Measurements from ENCODE around the gene DPYD.

The DPYD gene

GRCh38 chr1:97796711-97797110, 124.1 kb downstream of the DPYD start:
- H3K4me1 Mint-ChIP-seq = no peaks in the 10 kb centered on the region
- no peak overlapping the region for H3K27ac Mint-ChIP-seq
- H3K4me3 Mint-ChIP-seq = no peak overlapping the region
- no peaks in the 10 kb centered on the region for H3K9me3 Mint-ChIP-seq
- no peaks in the 10 kb centered on the region for H3K27me3 Mint-ChIP-seq
- no peaks in the 10 kb centered on the region for H3K36me3 Mint-ChIP-seq
- ATAC-seq = no peak

- ATAC-seq = no peak
- Mint-ChIP-seq H3K27me3 (no peaks in the 10 kb centered on the region), H3K9me3 (no peaks in the 10 kb centered on the region), H3K4me1 (no peaks in the 10 kb centered on the region), H3K27ac (no peak overlapping the region), H3K4me3 (no peak overlapping the region), H3K36me3 (no peaks in the 10 kb centered on the region)
Measured at GRCh38 chr1:97792655-97793054, 128.2 kb downstream of the DPYD start.

GRCh38 chr1:97791251-97791650, 129.6 kb downstream of the DPYD start:
- no peak overlapping the region for H3K27ac Mint-ChIP-seq
- no peaks in the 10 kb centered on the region for H3K9me3 Mint-ChIP-seq
- no peaks in the 10 kb centered on the region for H3K4me1 Mint-ChIP-seq
- no peak for ATAC-seq
- H3K4me3 Mint-ChIP-seq = no peak overlapping the region
- no peaks in the 10 kb centered on the region for H3K36me3 Mint-ChIP-seq
- H3K27me3 Mint-ChIP-seq = no peaks in the 10 kb centered on the region

- ATAC-seq = no peak
- Mint-ChIP-seq H3K36me3 (no peaks in the 10 kb centered on the region), H3K4me1 (peaks cover 7% of the 10 kb centered on the region), H3K9me3 (no peaks in the 10 kb centered on the region), H3K27me3 (no peaks in the 10 kb centered on the region), H3K27ac (no peak overlapping the region), H3K4me3 (no peak overlapping the region)
Measured at GRCh38 chr1:97787231-97787630, 133.6 kb downstream of the DPYD start.

GRCh38 chr1:97784661-97785060, 136.2 kb downstream of the DPYD start:
- Mint-ChIP-seq H3K4me3 (no peak overlapping the region), H3K36me3 (no peaks in the 10 kb centered on the region), H3K27me3 (no peaks in the 10 kb centered on the region), H3K27ac (no peak overlapping the region), H3K9me3 (no peaks in the 10 kb centered on the region), H3K4me1 (peaks cover 11% of the 10 kb centered on the region)
- ATAC-seq = no peak

- H3K4me1 Mint-ChIP-seq = peaks cover 11% of the 10 kb centered on the region
- no peaks in the 10 kb centered on the region for H3K9me3 Mint-ChIP-seq
- no peaks in the 10 kb centered on the region for H3K36me3 Mint-ChIP-seq
- no peak for ATAC-seq
- H3K27ac Mint-ChIP-seq = no peak overlapping the region
- H3K27me3 Mint-ChIP-seq = no peaks in the 10 kb centered on the region
- no peak overlapping the region for H3K4me3 Mint-ChIP-seq
Measured at GRCh38 chr1:97783751-97784150, 137.1 kb downstream of the DPYD start.

GRCh38 chr1:97781762-97782337, 139.0 kb downstream of the DPYD start:
- peaks cover 11% of the 10 kb centered on the region for H3K4me1 Mint-ChIP-seq
- H3K4me3 Mint-ChIP-seq = no peak overlapping the region
- no peaks in the 10 kb centered on the region for H3K9me3 Mint-ChIP-seq
- no peaks in the 10 kb centered on the region for H3K36me3 Mint-ChIP-seq
- no peaks in the 10 kb centered on the region for H3K27me3 Mint-ChIP-seq
- H3K27ac Mint-ChIP-seq = no peak overlapping the region
- no peak for ATAC-seq

- no peak for ATAC-seq
- Mint-ChIP-seq H3K4me1 (peaks cover 11% of the 10 kb centered on the region), H3K9me3 (no peaks in the 10 kb centered on the region), H3K4me3 (no peak overlapping the region), H3K27me3 (no peaks in the 10 kb centered on the region), H3K36me3 (no peaks in the 10 kb centered on the region), H3K27ac (no peak overlapping the region)
Measured at GRCh38 chr1:97780884-97781283, 139.9 kb downstream of the DPYD start.

- Mint-ChIP-seq H3K27ac (no peak overlapping the region), H3K4me3 (no peak overlapping the region), H3K9me3 (peaks cover 5% of the 10 kb centered on the region), H3K36me3 (peaks cover 7% of the 10 kb centered on the region), H3K4me1 (peaks cover 11% of the 10 kb centered on the region), H3K27me3 (no peaks in the 10 kb centered on the region)
- no peak for ATAC-seq
Measured at GRCh38 chr1:97778718-97779117, 142.1 kb downstream of the DPYD start.

- ATAC-seq = no peak
- peaks cover 5% of the 10 kb centered on the region for H3K9me3 Mint-ChIP-seq
- H3K4me3 Mint-ChIP-seq = no peak overlapping the region
- no peaks in the 10 kb centered on the region for H3K4me1 Mint-ChIP-seq
- no peaks in the 10 kb centered on the region for H3K27me3 Mint-ChIP-seq
- peaks cover 7% of the 10 kb centered on the region for H3K36me3 Mint-ChIP-seq
- no peak overlapping the region for H3K27ac Mint-ChIP-seq
Measured at GRCh38 chr1:97770376-97770775, 150.5 kb downstream of the DPYD start.

GRCh38 chr1:97767381-97767780, 153.5 kb downstream of the DPYD start:
- peaks cover 3% of the 10 kb centered on the region for H3K9me3 Mint-ChIP-seq
- no peak overlapping the region for H3K27ac Mint-ChIP-seq
- no peak for ATAC-seq

GRCh38 chr1:97764991-97765390, 155.8 kb downstream of the DPYD start:
- Mint-ChIP-seq H3K4me1 (no peaks in the 10 kb centered on the region), H3K4me3 (no peak overlapping the region), H3K27ac (no peak overlapping the region), H3K27me3 (no peaks in the 10 kb centered on the region), H3K9me3 (peaks cover 3% of the 10 kb centered on the region), H3K36me3 (peaks cover 9% of the 10 kb centered on the region)
- ATAC-seq = no peak

More at GRCh38 chr1:97767381-97767780, 153.5 kb downstream of the DPYD start:
- Mint-ChIP-seq H3K27me3 (no peaks in the 10 kb centered on the region), H3K4me1 (no peaks in the 10 kb centered on the region), H3K36me3 (peaks cover 4% of the 10 kb centered on the region), H3K4me3 (no peak overlapping the region)

GRCh38 chr1:97761637-97762036, 159.2 kb downstream of the DPYD start:
- no peak for ATAC-seq

GRCh38 chr1:97759078-97759477, 161.8 kb downstream of the DPYD start:
- Mint-ChIP-seq H3K27ac (no peak overlapping the region), H3K27me3 (no peaks in the 10 kb centered on the region), H3K4me1 (no peaks in the 10 kb centered on the region), H3K9me3 (peaks cover 3% of the 10 kb centered on the region), H3K4me3 (no peak overlapping the region), H3K36me3 (peaks cover 9% of the 10 kb centered on the region)
- ATAC-seq = no peak

More at GRCh38 chr1:97761637-97762036, 159.2 kb downstream of the DPYD start:
- Mint-ChIP-seq H3K27ac (no peak overlapping the region), H3K4me1 (no peaks in the 10 kb centered on the region), H3K4me3 (no peak overlapping the region), H3K36me3 (peaks cover 9% of the 10 kb centered on the region), H3K9me3 (peaks cover 3% of the 10 kb centered on the region), H3K27me3 (no peaks in the 10 kb centered on the region)

GRCh38 chr1:97758541-97759057, 162.2 kb downstream of the DPYD start:
- H3K36me3 Mint-ChIP-seq = peaks cover 9% of the 10 kb centered on the region
- no peak overlapping the region for H3K4me3 Mint-ChIP-seq
- no peaks in the 10 kb centered on the region for H3K4me1 Mint-ChIP-seq
- peaks cover 3% of the 10 kb centered on the region for H3K9me3 Mint-ChIP-seq
- H3K27me3 Mint-ChIP-seq = no peaks in the 10 kb centered on the region
- ATAC-seq = no peak
- no peak overlapping the region for H3K27ac Mint-ChIP-seq

GRCh38 chr1:97745912-97746311, 174.9 kb downstream of the DPYD start:
- no peaks in the 10 kb centered on the region for H3K9me3 Mint-ChIP-seq
- ATAC-seq = no peak
- no peak overlapping the region for H3K4me3 Mint-ChIP-seq
- H3K27ac Mint-ChIP-seq = no peak overlapping the region
- H3K36me3 Mint-ChIP-seq = no peaks in the 10 kb centered on the region
- H3K4me1 Mint-ChIP-seq = no peaks in the 10 kb centered on the region
- no peaks in the 10 kb centered on the region for H3K27me3 Mint-ChIP-seq

All from stimulated activated memory B cell treated with anti-CD40 and anti-IgM and Interleukin-4, amounts not matched to agents 10 μg/mL and 1 μg/mL and 100 μg/mL, for 72 hours (primary cell).